Stimulated activated CD8-positive, alpha-beta memory T cell treated with anti-CD3 and anti-CD28 coated beads, Interleukin-12 subunit alpha, Interleukin-12 subunit beta, amount 100 ng/mL, for 24 hours (primary cell): ENCODE results near the gene INO80B.

Experiments
- DNase-seq: peaks from one replicate; pipeline ENCODE4 v3.0.0-alpha.2; 2020; ENCODE audit errors: extremely low read depth

Gene INO80B

GRCh38 chr2:74502147-74502719, 47.3 kb downstream of the INO80B start:
- DNase-seq: no peak

- no peak for DNase-seq
These were observed 48.0 kb downstream of the INO80B start for GRCh38 chr2:74502720-74503505.

GRCh38 chr2:74503506-74504475, 48.9 kb downstream of the INO80B start:
- DNase-seq: no peak

GRCh38 chr2:74504591-74504990, 49.7 kb downstream of the INO80B start:
- DNase-seq: no peak

GRCh38 chr2:74505448-74506246, 50.8 kb downstream of the INO80B start:
- DNase-seq: no peak

- DNase-seq: peak; percentile 96
These were observed 52.4 kb downstream of the INO80B start, which contains the start of gene PCGF1 for GRCh38 chr2:74507145-74507925. TSS of gene PCGF1 (minus strand) at chr2:74507695. CDS start at chr2:74507668, 27 bp downstream.
